ENCODE data around the gene PEX5.

GRCh38 chr12:7229741-7230140, 40.3 kb downstream of the PEX5 start:
- TF ChIP-seq, protein P1, sequence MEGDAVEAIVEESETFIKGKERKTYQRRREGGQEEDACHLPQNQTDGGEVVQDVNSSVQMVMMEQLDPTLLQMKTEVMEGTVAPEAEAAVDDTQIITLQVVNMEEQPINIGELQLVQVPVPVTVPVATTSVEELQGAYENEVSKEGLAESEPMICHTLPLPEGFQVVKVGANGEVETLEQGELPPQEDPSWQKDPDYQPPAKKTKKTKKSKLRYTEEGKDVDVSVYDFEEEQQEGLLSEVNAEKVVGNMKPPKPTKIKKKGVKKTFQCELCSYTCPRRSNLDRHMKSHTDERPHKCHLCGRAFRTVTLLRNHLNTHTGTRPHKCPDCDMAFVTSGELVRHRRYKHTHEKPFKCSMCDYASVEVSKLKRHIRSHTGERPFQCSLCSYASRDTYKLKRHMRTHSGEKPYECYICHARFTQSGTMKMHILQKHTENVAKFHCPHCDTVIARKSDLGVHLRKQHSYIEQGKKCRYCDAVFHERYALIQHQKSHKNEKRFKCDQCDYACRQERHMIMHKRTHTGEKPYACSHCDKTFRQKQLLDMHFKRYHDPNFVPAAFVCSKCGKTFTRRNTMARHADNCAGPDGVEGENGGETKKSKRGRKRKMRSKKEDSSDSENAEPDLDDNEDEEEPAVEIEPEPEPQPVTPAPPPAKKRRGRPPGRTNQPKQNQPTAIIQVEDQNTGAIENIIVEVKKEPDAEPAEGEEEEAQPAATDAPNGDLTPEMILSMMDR (IDR thresholded peaks at IDR 0.05) = no peak
- no peak for TF ChIP-seq POLR2A (IDR thresholded peaks at IDR 0.05)
- no peak for TF ChIP-seq POLR2AphosphoS5 (IDR thresholded peaks at IDR 0.05)
- TF ChIP-seq EP300 (IDR thresholded peaks at IDR 0.05) = no peak
